K562 (cell line): ENCODE results near the gene BLM. TPM values are rescaled to one million over a fixed set of nuclear protein-coding genes. Genes with fewer than 3 reads are reported as not detected.

Experiments
- ATAC-seq: fragments of 200-7000 bp; cut with Tn5 transposase; 3 replicates; pipeline ENCODE4 v1.9.1; 2020; ENCODE audit warnings: moderate library complexity
- BruUV-seq: library from RNA; stranded (reverse); fragments of 400-500 nt; replicated peaks from 2 replicates; lab custom pipeline; 2021; lab: Mats Ljungman, UMichigan
- CTCF ChIA-PET: fragments of 300-600 bp; formaldehyde crosslinking; extraction: SDS; loops from one replicate; lab custom pipeline; 2021; ENCODE audit warnings: low intra/inter-chr PET ratio; lab: Yijun Ruan, JAX
- POLR2A ChIA-PET: fragments of 300-600, 350-650 bp; sonication (Branson Sonifier 250); formaldehyde crosslinking; extraction: SDS; loops from one replicate; lab custom pipeline; 2021; ENCODE audit warnings: antibody characterized with exemption, inconsistent platforms; lab: Yijun Ruan, JAX
- DNase-seq, 4 experiments: peaks; one replicate each; pipeline versions ENCODE4 v3.0.0 to v3.0.0-alpha.2; 2011 to 2018; ENCODE audit warnings: low spot score in 3 of 4, mixed read lengths in 3 of 4; ENCODE audit errors: extremely low read depth in 1 of 4
- FAIRE-seq: peaks from 2 replicates; lab custom pipeline; 2011; peaks lifted over from hg19 to GRCh38; lab: Jason Lieb, UNC
- H2AFZ ChIP-seq: 2 replicates; pipeline ENCODE4 v1.6.0; 2011; ENCODE audit warnings: low read depth, low read length, control low read depth, inconsistent platforms
- H3K27ac ChIP-seq: fragments of 200-600 bp; 3 replicates; pipeline ENCODE4 v1.8.0; 2011; ENCODE audit warnings: low read depth, mild to moderate bottlenecking, control low read depth, inconsistent platforms, low read length, moderate library complexity, mixed read lengths; ENCODE audit errors: extremely low read depth
- H3K27me3 ChIP-seq, 2 experiments: fragments of 300-600 bp in 1 of 2; 2 replicates in 1 of 2; 3 replicates in 1 of 2; pipeline versions ENCODE4 v1.6.0 to v1.8.0; 2011; ENCODE audit warnings: inconsistent platforms in 2 of 2, low read length in 2 of 2, mild to moderate bottlenecking in 1 of 2, mixed read lengths in 1 of 2, moderate library complexity in 1 of 2; ENCODE audit not compliant: control insufficient read depth in 2 of 2, insufficient read depth in 2 of 2
- H3K36me3 ChIP-seq: fragments of 300-600 bp; 3 replicates; pipeline ENCODE4 v1.8.0; 2011; ENCODE audit warnings: mild to moderate bottlenecking, low read length, inconsistent platforms; ENCODE audit not compliant: control insufficient read depth, insufficient read depth
- H3K4me1 ChIP-seq, 2 experiments: fragments of 200-600 bp in 1 of 2; replicated peaks in 1 of 2; 2 replicates in 1 of 2; 3 replicates in 1 of 2; pipeline versions ENCODE4 v1.5.1 to v1.8.0; 2011; ENCODE audit warnings: inconsistent platforms in 2 of 2, low read length in 2 of 2, mild to moderate bottlenecking in 1 of 2, mixed read lengths in 1 of 2, moderate library complexity in 1 of 2; ENCODE audit not compliant: control insufficient read depth in 2 of 2, insufficient read depth in 2 of 2
- H3K4me2 ChIP-seq: 2 replicates; pipeline ENCODE4 v1.6.1; 2011; ENCODE audit warnings: low read length, control low read depth, inconsistent platforms, mixed read lengths; ENCODE audit not compliant: insufficient read depth
- H3K4me3 ChIP-seq: fragments of 200-600 bp; sonication (generic), shearing (Covaris generic); 2 replicates; pipeline ENCODE4 v1.5.1; 2016; ENCODE audit warnings: control low read depth, inconsistent platforms
- H3K79me2 ChIP-seq: fragments of 200-600 bp; 3 replicates; pipeline ENCODE4 v1.8.0; 2011; ENCODE audit warnings: low read length, inconsistent platforms; ENCODE audit not compliant: control insufficient read depth, insufficient read depth
- H3K9ac ChIP-seq, 2 experiments: 2 replicates each; pipeline versions ENCODE4 v1.6.0 to v1.6.1; 2011; ENCODE audit warnings: low read depth in 2 of 2, low read length in 2 of 2, control low read depth in 1 of 2, inconsistent platforms in 1 of 2, mild to moderate bottlenecking in 1 of 2, mixed read lengths in 1 of 2; ENCODE audit not compliant: insufficient read depth in 1 of 2
- H3K9me1 ChIP-seq: one replicate; pipeline ENCODE4 v1.6.0; 2011; ENCODE audit warnings: inconsistent platforms, mild to moderate bottlenecking, low read length, moderate library complexity; ENCODE audit not compliant: control insufficient read depth, insufficient read depth
- H3K9me3 ChIP-seq: replicated peaks from 2 replicates; pipeline ENCODE4 v1.5.1; 2011; ENCODE audit warnings: low read depth, low read length, inconsistent platforms; ENCODE audit not compliant: control insufficient read depth, insufficient read depth
- H4K20me1 ChIP-seq: replicated peaks from 2 replicates; pipeline ENCODE4 v1.6.1; 2011; ENCODE audit warnings: low read length, inconsistent platforms, mixed read lengths; ENCODE audit not compliant: control insufficient read depth, insufficient read depth
- PTBP1 ChIP-seq: fragments of 200-400 bp; formaldehyde crosslinking; IDR thresholded peaks from 2 replicates; pipeline ENCODE4 v1.6.1; 2017; ENCODE audit warnings: low read depth, low read length
- SPI1 ChIP-seq: IDR thresholded peaks from 2 replicates; pipeline ENCODE4 v1.6.1; 2011; ENCODE audit warnings: low read depth, low read length, control low read depth, borderline replicate concordance
- THAP7 ChIP-seq: fragments of 250-450 bp; sonication (Bioruptor Pico); IDR thresholded peaks from 2 replicates; pipeline ENCODE4 v1.5.0; 2021
- ZNF121 ChIP-seq: sonication (generic); formaldehyde crosslinking; conservative IDR thresholded peaks from 2 replicates; pipeline ENCODE4 v1.8.0; 2022; ENCODE audit warnings: missing genetic modification reagents
- WGBS: fragments of 100-300 bp; shearing (Covaris generic); methylation state at CpG from one replicate; pipeline ENCODE4 v1.1.6; 2016; ENCODE audit warnings: low coverage, mixed read lengths; ENCODE audit not compliant: insufficient coverage; ENCODE audit errors: missing lambda C conversion rate; 5-methylcytosine and 5-hydroxymethylcytosine counted together
- in situ Hi-C: fragments of 300-500 bp; cut with MboI; formaldehyde crosslinking; loops from 4 replicates; pipeline ENCODE4 v1.15.0; 2018; ENCODE audit warnings: inconsistent platforms, mixed read lengths
- intact Hi-C: fragments of 100-400 bp; cut with micrococcal nuclease; formaldehyde crosslinking; loops from 2 replicates; pipeline ENCODE4 v1.14.2; 2022
- polyA plus RNA-seq, 8 experiments: library from polyadenylated mRNA; depleted of rRNA in 4 of 8; stranded (reverse) in 5 of 8; unstranded in 3 of 8; fragments of >200 nt; fragmentation: Nextera tagmentation in 2 of 8; fragmentation: Illumina TruSeq in 1 of 8; extraction: Ambion mirVana in 2 of 8; extraction: Trizol in 1 of 8; gene quantifications; 2 replicates each; pipeline versions ENCODE4 v1.2.1 to v1.2.3, GENCODE V29; 2011 to 2014; ENCODE audit warnings: inconsistent platforms in 1 of 8, missing spikeins in 1 of 8
- total RNA-seq, 7 experiments: library from RNA; depleted of rRNA in 6 of 7; stranded (reverse); fragments of >200 nt in 6 of 7; fragmentation: Illumina TruSeq in 2 of 7; extraction: Trizol in 2 of 7; gene quantifications; 2 replicates each; pipeline versions ENCODE4 v1.2.1 to v1.2.3, GENCODE V29; 2011 to 2021; ENCODE audit warnings: low replicate concordance in 1 of 7
- TF ChIP-seq, protein P1 (sequence below): fragments of 450-650 bp; IDR thresholded peaks from 2 replicates; pipeline ENCODE4 v1.6.1; 2016; ENCODE audit warnings: antibody characterized with exemption

BLM gene
- total and polyA plus RNA-seq, 9 of the 15 experiments (the other 6 are each of a cell fraction or from before 2014, with no cell fraction given) = 21.0 to 56.0 (median 43.9) TPM

- TF ChIP-seq PTBP1 = no peak
- TF ChIP-seq, protein P1, sequence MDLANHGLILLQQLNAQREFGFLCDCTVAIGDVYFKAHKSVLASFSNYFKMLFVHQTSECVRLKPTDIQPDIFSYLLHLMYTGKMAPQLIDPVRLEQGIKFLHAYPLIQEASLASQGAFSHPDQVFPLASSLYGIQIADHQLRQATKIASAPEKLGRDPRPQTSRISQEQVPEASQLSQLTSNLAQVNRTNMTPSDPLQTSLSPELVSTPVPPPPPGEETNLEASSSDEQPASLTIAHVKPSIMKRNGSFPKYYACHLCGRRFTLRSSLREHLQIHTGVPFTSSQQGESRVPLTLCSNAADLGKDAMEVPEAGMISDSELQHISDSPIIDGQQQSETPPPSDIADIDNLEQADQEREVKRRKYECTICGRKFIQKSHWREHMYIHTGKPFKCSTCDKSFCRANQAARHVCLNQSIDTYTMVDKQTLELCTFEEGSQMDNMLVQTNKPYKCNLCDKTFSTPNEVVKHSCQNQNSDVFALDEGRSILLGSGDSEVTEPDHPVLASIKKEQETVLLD = no peak
Measured at GRCh38 chr15:90820481-90820880, 103.3 kb downstream of the BLM start (continued).

DNA sequence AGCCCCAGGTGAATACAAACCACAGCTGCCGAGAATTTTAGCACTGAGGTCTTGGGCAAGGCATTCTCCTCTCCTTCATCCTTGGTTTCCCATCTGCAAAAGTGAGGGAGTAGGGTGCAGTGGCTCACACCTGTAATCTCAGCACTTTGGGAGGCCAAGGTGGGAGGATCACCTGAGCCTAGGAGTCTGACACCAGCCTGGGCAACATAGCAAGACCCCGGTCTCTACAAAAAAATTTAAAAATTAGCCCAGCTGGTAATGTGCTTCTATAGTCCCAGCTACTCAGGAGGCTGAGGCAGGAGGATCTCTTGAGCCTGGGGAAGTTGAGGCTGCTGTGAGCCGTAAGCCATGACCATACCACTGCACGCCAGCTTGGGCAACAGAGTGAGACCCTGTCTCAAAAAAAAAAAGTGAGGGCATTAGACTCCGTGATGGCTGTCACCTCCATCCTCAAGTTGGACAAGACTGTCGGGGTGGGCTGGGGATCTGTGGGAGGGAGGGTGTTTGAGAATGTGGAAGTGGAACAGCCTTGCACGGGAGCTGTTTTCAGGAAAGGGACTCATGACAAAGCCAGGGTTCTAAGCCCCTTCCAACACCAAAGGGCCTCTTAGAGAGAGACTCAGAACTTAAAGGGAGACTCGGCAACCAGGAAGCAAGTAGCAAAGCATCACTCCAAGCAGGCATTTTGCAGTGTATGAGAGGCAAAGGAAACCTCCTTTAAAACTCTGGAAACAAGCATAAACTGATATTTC is 105.2 kb downstream of the BLM start:
- Histone ChIP-seq H2AFZ (no peak overlapping the region), H3K36me3 (no peaks in the 10 kb centered on the region), H3K27ac (no peak overlapping the region), H3K4me2 (no peak overlapping the region), H3K27me3 (no peaks in the 10 kb centered on the region), H3K9me3 (no peaks in the 10 kb centered on the region; the same call in 1 of the 2 replicates), H4K20me1 (no peaks in the 10 kb centered on the region), H3K4me3 (no peak overlapping the region), H3K9ac (peak overlapping the region in 1 of 2 experiments; percentile 20; a peak in 1 of 4 replicates), H3K9me1 (no peaks in the 10 kb centered on the region), H3K79me2 (no peaks in the 10 kb centered on the region), H3K4me1 (peaks cover 15 to 45% of the 10 kb centered on the region in 2 experiments)
- intact Hi-C loops (loop anchor here (5.0 kb wide), 1 partner anchor 50 kb away; no protein-coding TSS in a partner anchor), in situ Hi-C loops (no loop called here)
- ChIA-PET POLR2A (interaction anchor here (0.9 to 1.3 kb wide), 2 partner anchors 11 to 25 kb away, joined by 3 to 4 read pairs; no protein-coding TSS in a partner anchor), CTCF (no interaction called here)
- BruUV-seq = no TSS peak
- no peak for DNase-seq
- no peak for ATAC-seq
- WGBS = 62% methylated on average over 8 of the region's 8 CpGs
- FAIRE-seq = no peak
- TF ChIP-seq SPI1 (0 out of 2 replicates have a peak, but pooled peaks have one; percentile 8), ZNF121 (CRISPR knock-in tag) (peak; percentile 68), THAP7 (CRISPR knock-in tag) (no peak)
